GM12891 (cell line): Measurements from ENCODE around the gene SATB2.

ENCODE experiments used
- DNase-seq: peaks from one replicate; pipeline ENCODE4 v3.0.0; 2011; ENCODE audit warnings: low spot score; ENCODE audit not compliant: insufficient read length
- FAIRE-seq: peaks from 2 replicates; lab custom pipeline; 2011; peaks lifted over from hg19 to GRCh38; lab: Jason Lieb, UNC
- PAX5 ChIP-seq: IDR thresholded peaks from 2 replicates; pipeline ENCODE4 v1.6.1; 2011; ENCODE audit warnings: low read length, moderate library complexity, mild to moderate bottlenecking; ENCODE audit not compliant: insufficient read depth, severe bottlenecking
- POLR2A ChIP-seq: IDR thresholded peaks from 2 replicates; pipeline ENCODE4 v1.6.1; 2011; ENCODE audit warnings: low read depth, low read length, control low read depth
- POLR2AphosphoS5 ChIP-seq: IDR thresholded peaks from 2 replicates; pipeline ENCODE4 v1.6.1; 2011; ENCODE audit warnings: low read depth, low read length, control low read depth
- POU2F2 ChIP-seq: IDR thresholded peaks from 2 replicates; pipeline ENCODE4 v1.6.1; 2011; ENCODE audit warnings: low read depth, mild to moderate bottlenecking, control low read depth, low read length, moderate library complexity
- SPI1 ChIP-seq: IDR thresholded peaks from 2 replicates; pipeline ENCODE4 v1.6.1; 2011; ENCODE audit warnings: low read depth, low read length, control low read depth
- TAF1 ChIP-seq: IDR thresholded peaks from 2 replicates; pipeline ENCODE4 v1.6.1; 2011; ENCODE audit warnings: low read depth, low read length, control low read depth

Gene SATB2

DNA sequence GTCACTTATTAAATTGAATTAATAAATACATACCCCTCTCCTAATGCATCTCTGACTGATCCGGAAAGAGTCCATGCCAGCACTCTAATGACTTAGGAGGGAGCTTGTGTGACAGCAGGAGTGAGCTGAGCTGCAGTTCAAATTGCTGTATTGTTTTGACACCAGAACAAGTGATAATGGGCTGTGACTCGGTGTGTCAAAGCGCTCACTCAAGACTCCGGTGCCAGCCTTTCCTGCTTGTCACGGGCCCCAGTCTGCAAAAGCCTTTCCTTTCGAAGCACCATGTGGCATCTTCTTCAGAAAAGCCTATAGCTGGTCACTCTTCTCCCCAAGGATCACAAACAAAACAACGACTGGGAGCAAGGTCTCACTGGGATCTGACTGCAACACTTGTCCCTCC, 43.3 kb downstream of the SATB2 start:
- TF ChIP-seq POLR2A (no peak), POU2F2 (no peak), SPI1 (no peak), PAX5 (no peak), TAF1 (no peak), POLR2AphosphoS5 (no peak)
- no peak for DNase-seq
- FAIRE-seq: no peak

DNA sequence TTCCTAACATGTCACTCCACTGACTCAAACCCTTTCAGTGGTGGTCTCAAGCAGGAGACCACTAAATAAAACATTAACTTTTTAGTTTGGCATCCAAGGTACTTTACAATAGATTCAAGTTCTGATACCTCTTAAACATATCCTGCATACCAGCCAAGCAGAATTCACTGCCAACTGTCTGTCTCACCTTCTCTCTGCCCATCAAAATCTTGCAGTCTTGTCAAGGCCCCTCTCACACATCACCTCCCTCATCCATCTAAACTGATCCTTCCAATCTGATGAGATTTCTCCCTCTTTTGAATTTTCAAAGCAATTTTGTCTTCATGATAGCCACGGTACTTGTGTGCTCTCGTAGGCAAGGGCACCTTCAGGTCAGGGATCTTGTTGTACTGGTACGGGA, 43.7 kb downstream of the SATB2 start:
- DNase-seq (no peak), FAIRE-seq (no peak)
- TF ChIP-seq POLR2A (no peak), POU2F2 (no peak), TAF1 (no peak), PAX5 (no peak), SPI1 (no peak), POLR2AphosphoS5 (no peak)

DNA sequence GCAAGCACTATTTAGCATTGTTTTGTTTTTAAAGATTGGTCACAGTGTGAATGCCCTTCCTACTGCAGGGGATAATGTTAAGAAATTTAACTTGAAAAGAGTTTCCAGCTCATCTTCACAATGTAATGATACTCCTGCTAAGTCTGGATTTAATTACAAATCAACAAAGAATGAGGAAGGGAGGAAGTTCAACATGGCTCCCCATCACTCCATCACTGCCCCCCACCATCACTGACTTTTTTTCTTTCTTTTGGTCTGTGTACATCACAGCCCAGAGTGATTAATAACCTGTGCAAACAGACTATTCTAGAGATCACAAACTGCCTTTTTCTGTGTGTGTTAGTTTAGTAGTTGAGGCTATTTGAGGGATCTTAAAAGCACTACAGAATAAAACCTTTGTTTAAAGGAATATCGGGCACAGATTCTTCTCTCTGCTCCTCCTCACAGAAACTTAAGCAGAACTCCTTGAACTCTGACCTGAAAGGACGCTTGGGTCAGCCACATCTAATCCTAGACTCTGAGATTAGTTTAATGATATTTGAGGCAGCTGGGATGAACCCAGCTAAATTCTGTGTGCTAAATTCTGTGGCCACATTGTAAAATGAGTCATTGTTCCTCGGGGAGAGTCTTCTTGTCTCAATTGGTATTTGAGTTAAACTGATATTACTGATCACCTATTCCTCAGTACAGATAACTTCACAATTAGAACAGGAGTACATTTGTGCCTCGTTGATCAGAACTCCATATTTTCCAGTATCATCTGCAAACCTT, 47.8 kb downstream of the SATB2 start:
- TF ChIP-seq TAF1: no peak
- TF ChIP-seq POU2F2: no peak
- TF ChIP-seq POLR2A: no peak
- no peak for TF ChIP-seq SPI1
- no peak for TF ChIP-seq POLR2AphosphoS5
- no peak for TF ChIP-seq PAX5
- FAIRE-seq (no peak), DNase-seq (no peak)

DNA sequence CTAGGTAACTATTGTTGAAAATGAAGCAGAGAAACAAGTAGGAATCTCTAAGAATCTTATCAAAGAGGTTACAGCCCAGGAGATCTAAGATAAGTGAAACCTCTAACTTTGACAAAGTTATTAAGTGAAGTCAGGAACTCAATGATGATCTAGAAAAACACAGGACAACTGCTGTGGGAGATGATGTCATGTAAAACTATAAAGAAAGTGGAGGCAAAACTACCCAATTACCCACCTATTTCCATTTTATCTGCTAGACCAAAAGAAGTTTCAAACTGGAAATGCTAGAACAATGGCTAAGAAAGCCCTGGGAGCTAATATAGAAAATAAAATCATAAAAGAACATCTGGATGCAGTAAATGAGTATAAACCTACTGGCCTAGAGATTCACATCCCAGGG, 50.3 kb downstream of the SATB2 start:
- no peak for TF ChIP-seq POLR2A
- TF ChIP-seq PAX5: no peak
- TF ChIP-seq SPI1: no peak
- TF ChIP-seq TAF1: no peak
- no peak for TF ChIP-seq POU2F2
- TF ChIP-seq POLR2AphosphoS5: no peak
- DNase-seq (no peak), FAIRE-seq (no peak)

DNA sequence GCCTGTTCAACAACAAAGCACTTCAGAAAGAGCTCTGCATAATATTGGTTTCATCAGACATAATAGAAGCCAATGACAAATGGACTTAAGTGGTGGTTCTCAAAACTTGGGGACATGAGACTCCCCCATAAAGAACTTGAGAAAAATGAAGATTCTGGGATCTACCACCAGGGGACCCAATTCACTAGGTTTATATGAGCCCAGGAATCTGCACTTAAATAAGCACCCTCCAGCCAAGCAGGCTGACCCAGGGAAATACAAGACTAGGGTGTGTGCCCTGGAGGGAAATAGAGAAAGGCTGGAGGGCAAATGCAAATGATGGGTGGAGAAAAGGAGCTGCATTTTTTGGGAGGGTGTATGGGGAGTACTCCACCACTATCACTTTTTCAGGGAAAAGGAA, 52.5 kb downstream of the SATB2 start:
- no peak for FAIRE-seq

DNA sequence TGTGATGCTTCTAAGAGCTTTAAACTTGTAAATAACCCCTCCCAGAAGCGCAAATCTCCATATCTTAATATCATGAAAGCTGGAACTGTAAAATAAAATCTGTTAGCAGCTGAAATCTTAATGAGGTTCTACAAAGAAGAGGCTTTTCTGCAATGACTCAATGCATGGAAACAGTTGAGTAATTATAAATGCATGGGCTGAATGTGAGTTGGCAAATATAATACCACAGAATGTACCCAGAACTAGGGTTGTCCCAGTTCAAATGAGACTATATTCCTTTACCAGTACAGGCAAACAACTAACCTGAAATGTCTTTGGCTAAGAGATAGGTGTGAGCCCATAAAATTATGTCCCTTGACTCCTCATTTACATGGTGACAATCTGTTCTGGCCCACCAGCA, 52.9 kb downstream of the SATB2 start:
- FAIRE-seq (no peak), DNase-seq (no peak)
- no peak for TF ChIP-seq SPI1
- no peak for TF ChIP-seq TAF1
- TF ChIP-seq PAX5: no peak
- TF ChIP-seq POU2F2: no peak
- no peak for TF ChIP-seq POLR2AphosphoS5
- TF ChIP-seq POLR2A: no peak

More for the DNA sequence above, 52.5 kb downstream of the SATB2 start:
- TF ChIP-seq POLR2AphosphoS5 (no peak), PAX5 (no peak), SPI1 (no peak), POLR2A (no peak)
- DNase-seq: no peak

DNA sequence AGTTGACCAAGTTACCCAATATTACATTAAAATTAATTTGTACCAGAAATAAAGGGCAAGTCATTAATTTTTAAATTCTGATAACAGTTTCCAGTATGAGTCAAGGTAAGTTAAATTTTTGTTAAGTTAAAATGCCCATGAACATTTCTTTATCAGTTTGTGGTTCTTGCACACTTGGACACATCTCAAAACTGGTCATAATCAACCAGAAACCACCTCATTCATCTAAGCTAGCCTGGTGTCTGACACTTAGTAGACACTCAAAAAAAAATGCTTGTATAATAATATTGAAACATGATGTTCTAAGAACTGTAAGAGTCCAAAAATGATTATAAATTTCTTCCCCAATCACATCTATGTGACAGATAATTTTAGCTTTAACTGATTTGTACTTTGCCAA, 62.4 kb downstream of the SATB2 start:
- no peak for TF ChIP-seq SPI1
- TF ChIP-seq PAX5: no peak
- no peak for TF ChIP-seq POLR2A
- no peak for TF ChIP-seq POU2F2
- TF ChIP-seq POLR2AphosphoS5: no peak
- TF ChIP-seq TAF1: no peak
- no peak for DNase-seq
- no peak for FAIRE-seq

DNA sequence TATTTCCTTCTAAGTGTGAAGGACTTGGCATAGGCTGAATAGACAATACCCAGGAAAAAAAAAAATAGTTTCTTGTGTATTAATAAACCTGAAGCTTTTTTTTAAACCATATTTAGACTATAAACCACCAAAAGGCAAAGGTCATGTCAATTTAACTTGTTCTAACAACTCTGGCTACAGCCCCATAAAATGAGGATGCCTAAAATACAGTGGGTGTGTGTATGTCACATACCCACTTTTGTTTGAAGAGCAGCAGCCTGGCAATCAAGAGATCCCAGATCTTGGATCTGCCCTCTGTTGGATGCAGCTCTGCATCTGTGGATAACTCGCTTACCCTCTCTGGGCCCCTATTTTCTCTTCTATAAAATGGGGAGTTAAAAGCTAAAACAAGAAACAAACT, 65.4 kb downstream of the SATB2 start:
- DNase-seq (no peak), FAIRE-seq (no peak)
- TF ChIP-seq POLR2AphosphoS5 (no peak), POLR2A (no peak), TAF1 (no peak), SPI1 (no peak)

DNA sequence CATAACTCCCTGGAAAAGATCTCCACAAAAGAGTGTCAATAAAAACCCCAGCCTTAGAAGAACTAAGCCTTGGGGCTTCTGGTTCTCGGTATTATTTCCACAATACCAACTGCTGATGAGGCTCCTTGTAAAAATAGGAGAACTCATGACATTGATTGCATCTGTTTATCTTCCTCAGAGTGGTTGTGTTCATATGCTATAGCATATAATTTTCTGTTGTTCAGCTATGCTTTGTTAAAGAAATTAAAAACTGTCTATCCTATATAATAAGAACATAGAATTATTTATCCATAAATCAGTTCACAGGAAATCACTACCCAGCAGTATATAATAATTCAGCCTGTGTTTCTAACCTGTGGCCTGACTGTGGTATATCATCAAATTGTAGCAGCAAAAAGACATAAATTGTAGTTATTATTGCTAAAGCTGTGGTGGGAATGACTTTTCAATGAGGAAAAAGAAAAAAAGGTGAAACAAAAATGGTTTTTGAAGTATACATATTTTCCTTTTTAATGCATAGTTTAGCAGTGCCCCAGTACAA, 68.9 kb downstream of the SATB2 start:
- no peak for FAIRE-seq
- no peak for TF ChIP-seq SPI1
- TF ChIP-seq POU2F2: no peak
- TF ChIP-seq POLR2AphosphoS5: no peak
- TF ChIP-seq TAF1: no peak
- TF ChIP-seq PAX5: no peak
- TF ChIP-seq POLR2A: no peak
- no peak for DNase-seq
